ENCODE results near the gene SUMO3. TPM values are rescaled to one million over a fixed set of nuclear protein-coding genes. Genes with fewer than 3 reads are reported as not detected.

Gene SUMO3
- total and polyA plus RNA-seq, 10 of the 15 experiments (the other 5 are each of a cell fraction or from before 2014, with no cell fraction given), result 14.3 to 164 (median 89.9) TPM

DNA sequence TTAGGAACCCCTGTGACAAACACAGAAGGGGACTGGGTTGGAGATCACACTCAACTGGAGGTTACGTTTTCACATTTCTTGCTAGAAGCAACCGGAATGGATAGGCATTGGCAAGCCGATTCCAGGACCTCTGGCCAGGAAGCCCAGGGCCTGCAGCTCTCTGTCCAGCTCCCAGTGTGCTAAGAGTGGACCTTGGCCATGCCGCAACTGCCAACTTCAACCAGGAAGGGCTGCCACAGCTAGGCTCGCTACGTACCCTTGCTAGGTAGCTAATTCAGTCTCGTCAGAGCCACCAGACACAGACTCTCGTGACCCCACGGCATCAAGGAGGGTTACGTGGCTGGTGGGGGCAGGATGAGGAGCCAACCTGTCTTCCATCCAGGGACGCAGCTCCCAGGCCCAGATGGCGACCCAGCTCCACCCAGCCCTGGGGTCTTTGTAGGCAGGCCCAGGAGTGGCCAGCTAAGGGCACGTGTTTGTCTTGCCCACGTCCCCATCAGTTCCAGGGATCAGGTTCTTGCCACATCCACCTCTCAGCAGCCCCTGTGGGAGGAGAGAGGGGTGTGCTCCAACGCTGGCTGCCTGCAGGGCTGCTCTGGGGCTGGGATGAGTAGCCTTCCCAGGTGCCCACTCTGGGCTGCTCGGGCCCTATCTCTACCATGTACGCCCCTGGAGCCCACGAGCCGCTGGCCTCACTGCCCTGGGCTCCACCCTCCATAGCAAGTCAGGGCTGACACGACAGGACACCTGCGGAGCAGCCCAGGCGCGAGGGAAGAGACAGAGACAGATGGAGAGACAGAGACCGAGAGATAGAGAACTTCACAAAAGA lies 55.4 kb downstream of the SUMO3 start:
- ChIA-PET RAD21 (ENCODE audit: unreplicated experiment) (no interaction called here), SMC1A (ENCODE audit: uncharacterized antibody, unreplicated experiment) (no interaction called here), CTCF (interaction anchor here (0.7 kb wide), 1 partner anchor 31 kb away, joined by 3 read pairs; no protein-coding TSS in a partner anchor), POLR2A (interaction anchor here (0.5 kb wide), 1 partner anchor 116 kb away, joined by 4 read pairs; the partner anchor contains the start of gene KRTAP10-11)
- no peak overlapping the region for H3K9ac ChIP-seq (ENCODE audit: control insufficient read depth, insufficient read depth, low read length)
- H3K36me3 ChIP-seq (ENCODE audit: control insufficient read depth in 2 of 2, insufficient read depth in 2 of 2, low read length in 1 of 2), result no peaks in the 10 kb centered on the region; a peak in 1 of 4 replicates
- TF ChIP-seq YY1 (IDR thresholded peaks at IDR 0.05; ENCODE audit: low read depth, low read length) (no peak), USF2 (IDR thresholded peaks at IDR 0.05; ENCODE audit: borderline replicate concordance, low read depth, low read length) (no peak), POLR2AphosphoS5 (IDR thresholded peaks at IDR 0.05; ENCODE audit: low read length) (no peak), LARP7 (IDR thresholded peaks at IDR 0.05) (no peak), ZNF24 (IDR thresholded peaks at IDR 0.05) (no peak), EED (IDR thresholded peaks at IDR 0.05; ENCODE audit: low read depth) (no peak), ZZZ3 (IDR thresholded peaks at IDR 0.05; ENCODE audit: control insufficient read depth, insufficient read length, low read depth) (no peak), IRF3 (IDR thresholded peaks at IDR 0.05) (no peak)
- TF ChIP-seq, protein P1, sequence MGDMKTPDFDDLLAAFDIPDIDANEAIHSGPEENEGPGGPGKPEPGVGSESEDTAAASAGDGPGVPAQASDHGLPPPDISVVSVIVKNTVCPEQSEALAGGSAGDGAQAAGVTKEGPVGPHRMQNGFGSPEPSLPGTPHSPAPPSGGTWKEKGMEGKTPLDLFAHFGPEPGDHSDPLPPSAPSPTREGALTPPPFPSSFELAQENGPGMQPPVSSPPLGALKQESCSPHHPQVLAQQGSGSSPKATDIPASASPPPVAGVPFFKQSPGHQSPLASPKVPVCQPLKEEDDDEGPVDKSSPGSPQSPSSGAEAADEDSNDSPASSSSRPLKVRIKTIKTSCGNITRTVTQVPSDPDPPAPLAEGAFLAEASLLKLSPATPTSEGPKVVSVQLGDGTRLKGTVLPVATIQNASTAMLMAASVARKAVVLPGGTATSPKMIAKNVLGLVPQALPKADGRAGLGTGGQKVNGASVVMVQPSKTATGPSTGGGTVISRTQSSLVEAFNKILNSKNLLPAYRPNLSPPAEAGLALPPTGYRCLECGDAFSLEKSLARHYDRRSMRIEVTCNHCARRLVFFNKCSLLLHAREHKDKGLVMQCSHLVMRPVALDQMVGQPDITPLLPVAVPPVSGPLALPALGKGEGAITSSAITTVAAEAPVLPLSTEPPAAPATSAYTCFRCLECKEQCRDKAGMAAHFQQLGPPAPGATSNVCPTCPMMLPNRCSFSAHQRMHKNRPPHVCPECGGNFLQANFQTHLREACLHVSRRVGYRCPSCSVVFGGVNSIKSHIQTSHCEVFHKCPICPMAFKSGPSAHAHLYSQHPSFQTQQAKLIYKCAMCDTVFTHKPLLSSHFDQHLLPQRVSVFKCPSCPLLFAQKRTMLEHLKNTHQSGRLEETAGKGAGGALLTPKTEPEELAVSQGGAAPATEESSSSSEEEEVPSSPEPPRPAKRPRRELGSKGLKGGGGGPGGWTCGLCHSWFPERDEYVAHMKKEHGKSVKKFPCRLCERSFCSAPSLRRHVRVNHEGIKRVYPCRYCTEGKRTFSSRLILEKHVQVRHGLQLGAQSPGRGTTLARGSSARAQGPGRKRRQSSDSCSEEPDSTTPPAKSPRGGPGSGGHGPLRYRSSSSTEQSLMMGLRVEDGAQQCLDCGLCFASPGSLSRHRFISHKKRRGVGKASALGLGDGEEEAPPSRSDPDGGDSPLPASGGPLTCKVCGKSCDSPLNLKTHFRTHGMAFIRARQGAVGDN (IDR thresholded peaks at IDR 0.05), result no peak
- TF ChIP-seq, protein P2, sequence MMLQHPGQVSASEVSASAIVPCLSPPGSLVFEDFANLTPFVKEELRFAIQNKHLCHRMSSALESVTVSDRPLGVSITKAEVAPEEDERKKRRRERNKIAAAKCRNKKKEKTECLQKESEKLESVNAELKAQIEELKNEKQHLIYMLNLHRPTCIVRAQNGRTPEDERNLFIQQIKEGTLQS (IDR thresholded peaks at IDR 0.05; ENCODE audit: borderline replicate concordance, extremely low read depth, low read depth, low read length), result no peak
- TF ChIP-seq, protein P3, sequence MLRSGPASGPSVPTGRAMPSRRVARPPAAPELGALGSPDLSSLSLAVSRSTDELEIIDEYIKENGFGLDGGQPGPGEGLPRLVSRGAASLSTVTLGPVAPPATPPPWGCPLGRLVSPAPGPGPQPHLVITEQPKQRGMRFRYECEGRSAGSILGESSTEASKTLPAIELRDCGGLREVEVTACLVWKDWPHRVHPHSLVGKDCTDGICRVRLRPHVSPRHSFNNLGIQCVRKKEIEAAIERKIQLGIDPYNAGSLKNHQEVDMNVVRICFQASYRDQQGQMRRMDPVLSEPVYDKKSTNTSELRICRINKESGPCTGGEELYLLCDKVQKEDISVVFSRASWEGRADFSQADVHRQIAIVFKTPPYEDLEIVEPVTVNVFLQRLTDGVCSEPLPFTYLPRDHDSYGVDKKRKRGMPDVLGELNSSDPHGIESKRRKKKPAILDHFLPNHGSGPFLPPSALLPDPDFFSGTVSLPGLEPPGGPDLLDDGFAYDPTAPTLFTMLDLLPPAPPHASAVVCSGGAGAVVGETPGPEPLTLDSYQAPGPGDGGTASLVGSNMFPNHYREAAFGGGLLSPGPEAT (IDR thresholded peaks at IDR 0.05; ENCODE audit: low read depth), result no peak
- in situ Hi-C loops (cut with MboI) (no loop called here), intact Hi-C loops (cut with micrococcal nuclease; ENCODE audit: unreplicated experiment) (no loop called here)
- no peak overlapping the region for H2AFZ ChIP-seq (ENCODE audit: control insufficient read depth, low read depth, low read length)
- H3K4me2 ChIP-seq (ENCODE audit: control insufficient read depth, insufficient read depth), result no peak overlapping the region
- 45% methylated on average over 24 of the region's 24 CpGs for WGBS (ENCODE audit: insufficient coverage, insufficient replicate concordance, low lambda C conversion rate, missing lambda C conversion rate)
- no peaks in the 10 kb centered on the region for H3K27me3 ChIP-seq (replicated peaks in 1 of 2; ENCODE audit: control insufficient read depth in 2 of 2, insufficient read depth in 2 of 2, low read length in 1 of 2)
- FAIRE-seq (no peak), DNase-seq (ENCODE audit: low read depth, low spot score) (no peak), ATAC-seq (no peak)
- no peaks in the 10 kb centered on the region for H3K9me3 ChIP-seq (replicated peaks; ENCODE audit: control insufficient read depth, insufficient read depth, low read length)
- no peaks in the 10 kb centered on the region for H4K20me1 ChIP-seq (ENCODE audit: control insufficient read depth, insufficient read depth)
- BruUV-seq (replicated peaks), result no TSS peak
- H3K4me1 ChIP-seq (ENCODE audit: control insufficient read depth, insufficient read depth, low read length), result no peaks in the 10 kb centered on the region; the same call in 1 of the 2 replicates
- H3K27ac ChIP-seq (ENCODE audit: control insufficient read depth, insufficient read depth), result no peak overlapping the region
- H3K79me2 ChIP-seq (ENCODE audit: control insufficient read depth, insufficient read depth, low read length), result no peaks in the 10 kb centered on the region
- no peak overlapping the region for H3K4me3 ChIP-seq
